CD4-positive, alpha-beta T cell treated with Interleukin-6 for 4 hours (primary cell): ENCODE measurements around the gene TP53TG3F.
"Not testable (repeated sequence)": the region's sequence is repeated elsewhere in the genome, so short reads cannot be mapped to it uniquely, and the experiment has no call there.

Experiments used
- DNase-seq: peaks from one replicate; pipeline ENCODE4 v3.0.0-alpha.2; 2020; ENCODE audit warnings: mixed read lengths

The TP53TG3F gene

GRCh38 chr16:33459312-33459711 is at the start of gene TP53TG3F:
TSS of gene TP53TG3F (plus strand) at chr16:33459612. CDS start at chr16:33459680, 68 bp downstream.
- not testable (repeated sequence) for DNase-seq

- not testable (repeated sequence) for DNase-seq
These were observed 32.2 kb downstream of the TP53TG3F start for GRCh38 chr16:33491611-33492010.

- DNase-seq: not testable (repeated sequence)
These were observed 47.8 kb downstream of the TP53TG3F start for GRCh38 chr16:33507231-33507630.

GRCh38 chr16:33509070-33509469 is 49.7 kb downstream of the TP53TG3F start:
- not testable (repeated sequence) for DNase-seq

- DNase-seq: not testable (repeated sequence)
These were observed 50.5 kb downstream of the TP53TG3F start for GRCh38 chr16:33509906-33510305.
